HG03575 (cell line): ENCODE data around the gene CCDC85B.

Experiments used
- ATAC-seq: cut with Tn5 transposase; IDR thresholded peaks from one replicate; pipeline ENCODE4 v1.9.1; 2021; ENCODE audit not compliant: unreplicated experiment, insufficient number of reproducible peaks, low FRiP score; ENCODE audit errors: extremely low read depth

CCDC85B gene

DNA sequence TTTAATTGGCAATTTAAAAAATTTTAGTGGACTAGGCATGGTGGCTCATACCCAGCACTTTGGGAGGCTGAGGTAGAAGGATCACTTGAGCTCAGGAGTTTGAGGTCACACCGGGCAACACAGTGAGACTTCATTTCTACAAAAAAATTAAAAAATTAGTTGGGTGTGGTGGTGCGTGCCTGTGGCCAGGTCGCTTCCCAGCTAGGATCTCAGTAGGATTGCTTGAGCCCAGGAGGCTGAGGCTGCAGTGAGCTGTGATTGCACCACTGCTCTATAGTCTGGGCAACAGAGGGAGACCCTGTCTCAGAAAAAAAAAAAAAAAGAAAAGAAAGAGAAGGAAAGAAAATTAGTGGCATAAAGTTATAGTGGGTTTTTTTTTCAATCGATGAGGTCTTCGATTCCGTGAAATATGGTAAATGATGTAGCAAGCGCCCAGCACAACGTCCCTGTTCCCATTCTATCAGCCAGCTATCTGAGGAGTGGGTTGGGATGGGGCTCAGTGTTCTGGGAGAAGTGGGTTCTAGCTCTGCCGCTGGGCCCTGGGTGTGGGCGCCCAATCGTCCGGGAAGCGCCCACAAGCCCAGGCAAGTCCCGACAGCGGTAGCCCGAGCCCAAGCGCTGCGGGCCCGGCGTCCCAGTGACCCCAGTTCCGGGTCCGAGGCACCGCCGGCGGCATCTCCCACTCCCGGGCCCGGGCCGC lies 8.3 kb downstream of the CCDC85B start:
- ATAC-seq, result no peak

DNA sequence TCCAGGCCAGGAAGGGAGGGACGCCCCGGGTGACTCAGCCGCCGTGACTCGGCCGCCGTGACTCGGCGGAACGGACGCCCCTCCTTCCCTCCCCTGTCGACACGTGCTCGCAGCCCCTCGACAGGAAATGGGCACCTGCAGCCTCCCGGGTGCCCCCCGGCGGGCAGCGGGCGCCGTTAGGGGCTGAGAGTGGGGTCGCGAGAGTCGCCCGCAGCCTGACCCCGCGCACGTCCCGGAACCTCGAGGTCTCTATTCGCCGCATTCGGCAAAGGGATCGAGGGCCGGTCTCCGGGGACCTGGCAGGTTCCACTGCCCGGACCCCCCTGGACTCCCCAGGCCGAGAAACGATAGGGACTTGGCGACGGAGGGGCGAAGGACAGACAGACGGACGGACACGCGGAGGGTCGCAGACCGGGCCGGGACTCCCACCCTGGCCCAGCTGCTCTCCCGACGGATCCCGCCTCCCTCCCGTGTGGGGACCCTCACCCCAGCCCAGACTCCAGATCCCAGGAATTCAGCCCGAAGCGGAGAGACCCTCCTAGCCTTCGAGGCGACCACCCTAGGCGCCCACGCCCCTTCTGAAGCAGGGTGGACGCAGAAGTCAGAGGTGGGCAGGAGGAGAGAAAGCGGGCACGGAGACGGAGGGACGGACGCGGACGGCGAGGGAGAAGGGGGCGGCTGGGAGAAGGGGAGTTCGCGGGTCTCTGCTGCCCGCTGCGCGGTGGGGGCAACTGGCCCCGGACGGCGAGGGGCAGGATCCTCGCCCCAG lies 9.1 kb downstream of the CCDC85B start:
- no peak for ATAC-seq

DNA sequence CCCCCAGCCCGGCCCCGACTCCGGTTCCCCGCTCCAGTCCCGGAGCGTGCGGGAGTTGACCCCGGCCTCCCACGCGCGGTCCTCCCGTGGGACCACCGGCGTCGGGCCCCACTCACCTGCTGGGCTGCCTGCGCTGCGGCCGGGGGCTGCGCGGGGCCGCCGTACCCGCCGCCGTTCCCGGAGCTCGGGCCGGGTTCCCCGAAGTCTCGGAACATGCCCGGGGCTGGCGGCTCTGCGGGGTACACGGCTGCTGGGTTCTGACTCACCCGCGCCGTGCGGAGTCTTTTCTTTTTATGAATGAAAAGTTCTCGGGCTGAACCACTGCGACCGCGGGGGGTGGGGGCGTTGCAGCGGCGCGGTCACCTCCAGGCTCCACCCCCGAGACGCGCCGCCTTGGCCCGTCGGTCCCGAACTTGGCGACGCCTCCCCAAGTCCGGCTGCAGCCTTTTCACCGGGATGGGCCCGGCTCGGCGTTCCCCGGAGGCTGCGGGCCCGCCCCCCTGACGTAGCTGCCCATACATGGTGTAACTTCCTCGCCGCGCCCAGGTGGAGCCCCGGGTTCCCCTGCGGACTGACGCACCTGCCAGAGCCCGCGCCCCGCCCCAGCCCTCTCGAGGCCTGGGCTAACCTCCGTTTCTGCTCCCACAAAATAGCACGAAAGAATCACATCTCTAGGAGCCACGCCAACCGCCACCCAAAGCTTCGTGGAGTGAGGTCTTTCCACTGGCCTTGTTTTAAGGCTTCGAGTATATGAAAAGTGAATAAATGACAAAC lies 9.8 kb downstream of the CCDC85B start, which contains the start of gene FOSL1:
Gene FOSL1 (minus strand): TSS at position 264 of the 774 bp plus-strand sequence. CDS start 49 bp downstream, at position 215.
- no peak for ATAC-seq

DNA sequence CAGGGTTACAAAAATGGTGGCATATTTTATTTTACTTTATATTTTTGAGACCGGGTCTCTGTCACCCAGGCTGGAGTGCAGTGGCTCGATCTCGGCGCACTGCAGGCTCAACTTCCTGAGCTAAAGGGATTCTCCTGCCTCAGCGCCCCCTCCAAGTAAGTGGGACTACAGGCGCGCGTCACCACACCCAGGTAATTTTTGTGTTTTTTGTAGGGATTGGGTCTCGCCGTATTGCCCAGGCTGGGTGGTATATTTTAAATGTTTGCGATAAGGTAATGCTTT lies 10.4 kb downstream of the CCDC85B start:
- no peak for ATAC-seq

DNA sequence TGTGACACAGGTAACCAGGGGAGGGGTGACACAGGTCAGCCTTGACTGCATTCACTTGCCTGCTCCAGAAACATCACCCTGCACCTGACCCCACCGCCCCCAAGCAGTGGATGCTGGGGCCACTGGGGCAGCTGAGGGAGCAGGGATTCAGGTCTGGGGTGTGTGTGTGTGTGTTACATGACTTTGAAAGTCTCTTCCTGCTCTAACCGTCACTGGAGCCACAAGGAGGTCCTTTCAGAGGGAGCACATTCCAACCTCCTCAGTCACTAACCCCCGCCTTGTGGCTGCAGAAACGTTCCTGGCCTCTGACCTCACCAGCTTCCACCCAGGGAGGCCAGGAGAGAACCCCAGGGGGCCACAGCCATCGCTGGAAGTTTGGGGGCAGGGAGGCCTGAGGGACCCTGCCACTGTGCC lies 12.6 kb downstream of the CCDC85B start:
- ATAC-seq, result no peak

DNA sequence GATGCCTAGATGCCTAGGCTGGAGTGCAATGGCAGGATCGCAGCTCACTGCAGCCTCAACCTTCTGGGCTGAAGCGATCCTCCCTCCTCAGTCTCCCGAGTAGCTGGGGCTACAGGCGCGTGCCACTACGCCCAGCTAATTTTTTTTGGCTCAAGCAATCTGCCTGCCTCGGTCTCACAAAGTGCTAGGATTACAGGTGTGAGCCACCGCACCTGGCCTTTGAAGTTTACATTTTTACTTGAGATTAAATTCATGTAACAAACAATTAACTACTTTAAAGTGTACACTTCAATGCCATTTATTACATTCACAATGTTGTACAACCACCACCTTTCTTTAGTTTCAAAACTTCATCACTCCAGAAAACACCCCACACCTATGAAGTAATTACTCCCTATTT lies 13.2 kb downstream of the CCDC85B start:
- ATAC-seq, result no peak

DNA sequence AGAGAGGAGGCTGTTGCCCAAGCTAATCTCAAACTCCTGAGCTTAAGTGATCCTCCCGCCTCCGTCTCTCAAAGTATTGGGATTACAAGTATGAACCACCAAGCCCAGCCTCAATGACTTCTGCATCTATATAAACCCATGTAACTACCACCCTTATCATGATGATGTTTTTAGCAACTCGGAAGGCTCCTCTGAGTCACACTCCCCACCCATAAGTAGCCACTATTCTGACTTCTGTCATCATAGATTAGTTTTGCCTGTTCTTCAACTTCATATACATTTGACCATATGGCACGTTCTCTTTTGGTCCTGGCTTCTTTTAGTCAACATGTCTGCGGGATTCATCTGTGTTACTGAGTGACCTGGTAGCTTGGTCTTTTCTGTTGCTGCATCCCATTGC lies 16.1 kb downstream of the CCDC85B start:
- no peak for ATAC-seq

DNA sequence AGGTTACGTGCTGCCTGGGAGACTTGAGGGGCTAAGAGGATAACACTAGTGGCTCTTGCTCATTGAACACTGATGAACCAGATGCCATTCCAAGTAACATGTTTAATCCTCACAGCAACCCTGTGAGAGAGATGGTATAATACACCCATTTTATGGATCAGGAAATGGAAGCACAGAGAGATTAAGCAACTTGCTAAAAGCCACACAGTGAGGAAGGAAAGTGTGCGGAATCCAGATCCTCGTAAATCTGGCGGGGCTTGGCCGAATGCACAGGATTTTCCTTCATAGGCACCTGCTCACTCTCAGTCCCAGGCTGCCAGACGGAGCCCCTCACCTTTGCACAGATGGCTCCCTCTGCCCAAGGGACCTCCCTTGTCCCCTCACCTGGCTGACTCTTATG lies 17.4 kb downstream of the CCDC85B start:
- no peak for ATAC-seq

DNA sequence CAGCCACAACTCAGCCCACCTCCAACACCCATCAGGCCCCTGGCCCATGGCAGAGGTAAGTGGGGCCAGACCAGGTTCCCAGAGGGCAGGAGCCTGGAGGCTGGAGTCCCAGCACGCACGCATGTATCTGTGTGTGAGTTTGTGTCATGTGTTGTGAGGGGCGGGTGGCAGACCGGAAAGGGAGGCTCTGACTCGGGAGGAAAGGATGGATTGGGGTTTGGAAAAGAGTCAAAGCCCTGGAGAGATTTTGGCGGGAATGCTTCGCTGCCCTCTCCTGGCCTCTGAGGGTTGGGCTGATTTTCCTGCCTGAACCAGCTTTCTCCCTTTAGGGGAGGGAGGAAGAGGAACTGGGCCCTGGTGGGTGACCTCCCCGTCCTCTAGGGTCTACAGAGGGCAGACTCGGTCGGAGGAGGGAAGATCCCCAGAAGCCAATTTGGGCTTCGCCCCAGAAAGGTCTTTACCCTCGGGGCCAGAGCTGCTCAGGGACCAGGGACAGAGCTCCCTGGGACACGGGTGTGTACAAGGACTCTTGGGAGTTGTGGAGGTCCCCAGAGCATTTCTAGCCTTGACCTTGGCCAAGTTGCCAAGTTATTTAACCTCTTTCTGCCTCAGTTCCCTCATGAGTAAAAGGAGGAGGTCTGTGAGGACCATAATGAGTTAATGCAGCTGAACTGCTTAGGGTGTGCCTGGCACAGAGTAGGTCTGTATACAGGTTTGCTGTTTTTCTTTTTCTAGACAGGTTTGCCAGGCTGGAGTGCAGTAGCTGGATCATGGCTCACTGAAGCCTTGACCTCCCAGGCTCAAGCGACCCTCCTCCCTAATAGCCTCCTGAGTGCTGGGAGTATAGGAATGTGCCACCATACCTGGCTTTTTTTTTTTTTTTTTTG lies 21.5 kb downstream of the CCDC85B start:
- no peak for ATAC-seq

DNA sequence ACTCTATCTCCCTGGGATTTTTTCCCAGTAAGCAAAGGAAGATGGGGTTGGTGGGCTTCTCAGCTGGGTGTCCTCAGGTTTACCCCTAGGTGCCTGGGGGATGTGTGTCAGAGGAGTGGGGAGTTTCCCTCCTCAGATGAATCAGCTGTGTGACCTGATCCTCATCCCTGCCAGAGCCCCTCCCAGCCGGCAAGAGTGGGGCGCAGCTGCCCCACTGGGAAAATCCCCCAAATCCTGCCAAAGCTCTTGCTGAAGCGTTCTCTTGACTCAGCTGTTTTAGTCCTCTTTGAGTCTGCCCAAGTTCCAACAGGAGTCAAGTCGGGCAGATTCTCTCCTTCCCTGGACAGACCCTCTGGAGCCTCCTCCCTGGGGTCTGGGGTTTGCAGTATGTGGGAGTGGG lies 22.4 kb downstream of the CCDC85B start:
- ATAC-seq, result no peak

DNA sequence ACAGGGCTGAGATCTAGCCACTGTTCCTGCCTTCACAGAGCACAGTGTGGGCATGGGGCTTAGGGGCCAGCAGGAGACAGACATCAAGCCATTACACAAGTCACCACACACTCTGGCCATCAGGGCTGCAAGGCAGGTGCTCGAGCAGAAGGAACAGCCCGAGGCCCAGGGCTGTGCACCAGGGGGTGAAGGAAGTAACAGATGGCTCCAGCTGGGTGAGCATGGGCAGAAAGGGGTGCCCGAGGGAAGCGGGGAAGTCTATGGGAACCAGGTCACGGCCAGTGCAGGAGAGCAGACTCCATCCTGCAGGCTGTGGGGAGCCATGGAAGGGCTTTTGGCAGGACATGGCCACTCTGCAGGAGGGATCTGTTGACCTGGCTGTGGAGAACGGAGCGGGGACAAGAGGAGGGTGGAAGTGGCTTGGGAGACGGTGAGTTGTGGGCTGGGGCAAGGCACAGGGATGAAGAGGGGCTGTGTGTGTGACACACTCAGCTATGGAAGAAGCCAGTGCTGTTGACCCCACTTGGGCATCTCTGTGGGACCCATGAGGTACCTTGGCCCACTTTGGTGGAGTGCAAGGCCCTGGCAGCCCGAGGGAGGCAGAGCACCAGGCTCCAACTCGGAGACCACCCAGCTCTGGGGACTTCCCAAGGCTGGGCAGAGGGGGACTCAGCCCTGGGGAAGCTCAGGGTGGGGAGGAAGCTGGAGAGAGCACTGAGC lies 24.8 kb downstream of the CCDC85B start:
- ATAC-seq, result no peak

DNA sequence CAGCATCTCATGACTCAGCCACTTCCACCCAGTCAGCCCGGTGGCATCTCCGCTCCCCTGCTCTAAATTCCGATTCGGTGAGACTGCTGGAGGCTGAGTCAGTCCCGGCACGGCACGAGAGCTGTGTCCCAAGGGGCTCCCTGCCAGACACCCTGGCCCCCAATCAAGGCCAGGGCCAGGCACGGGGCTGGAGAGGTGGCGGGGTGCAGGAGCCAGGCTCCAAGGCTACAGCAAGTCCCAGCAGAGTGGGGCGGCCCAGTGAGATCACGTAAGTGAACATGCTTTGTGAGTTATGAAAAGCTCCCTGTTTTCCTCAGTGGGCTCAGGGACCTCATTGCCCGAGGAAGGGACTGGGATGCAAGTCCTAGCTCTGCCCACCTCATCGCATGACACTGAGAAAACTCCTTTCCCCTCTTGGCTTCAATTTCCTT lies 25.4 kb downstream of the CCDC85B start:
- ATAC-seq, result no peak

DNA sequence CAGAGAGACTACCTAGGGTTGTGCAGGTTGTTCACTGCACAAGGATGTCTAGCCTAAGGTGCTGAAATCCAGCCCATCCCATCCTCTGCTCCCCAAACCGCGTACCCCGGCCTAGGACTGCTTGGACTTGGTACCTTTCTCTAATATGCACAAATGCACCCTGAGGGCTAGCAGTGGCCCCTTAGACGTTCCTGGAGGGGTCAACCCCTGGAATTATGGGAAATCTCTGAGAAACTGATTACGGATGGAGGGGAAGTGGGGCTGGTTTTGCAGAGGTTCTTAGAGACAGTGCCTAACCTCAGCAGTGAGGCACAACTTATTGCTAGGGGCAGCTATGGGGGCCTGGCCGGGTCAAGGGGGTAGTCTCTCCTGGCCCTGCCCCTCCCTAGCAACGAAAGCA lies 25.9 kb downstream of the CCDC85B start:
- no peak for ATAC-seq

DNA sequence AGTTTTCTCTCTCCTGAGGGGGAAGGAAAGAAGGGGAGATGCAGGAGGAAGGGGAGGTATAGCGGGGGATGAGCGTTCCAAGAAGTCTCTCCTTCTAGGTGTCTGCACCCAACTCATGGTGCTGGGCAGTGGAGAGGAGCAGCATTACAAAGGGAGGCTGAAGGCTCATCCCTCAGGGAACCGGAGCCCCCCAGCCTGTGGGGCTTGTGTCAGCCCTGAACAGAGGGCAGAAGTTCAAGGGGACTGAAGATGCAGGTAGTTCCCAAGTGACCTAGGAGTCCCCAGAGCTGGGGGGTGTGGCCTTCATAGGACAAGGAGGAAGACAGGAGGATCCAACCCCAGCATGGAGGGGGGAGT lies 26.6 kb downstream of the CCDC85B start:
- ATAC-seq, result no peak

DNA sequence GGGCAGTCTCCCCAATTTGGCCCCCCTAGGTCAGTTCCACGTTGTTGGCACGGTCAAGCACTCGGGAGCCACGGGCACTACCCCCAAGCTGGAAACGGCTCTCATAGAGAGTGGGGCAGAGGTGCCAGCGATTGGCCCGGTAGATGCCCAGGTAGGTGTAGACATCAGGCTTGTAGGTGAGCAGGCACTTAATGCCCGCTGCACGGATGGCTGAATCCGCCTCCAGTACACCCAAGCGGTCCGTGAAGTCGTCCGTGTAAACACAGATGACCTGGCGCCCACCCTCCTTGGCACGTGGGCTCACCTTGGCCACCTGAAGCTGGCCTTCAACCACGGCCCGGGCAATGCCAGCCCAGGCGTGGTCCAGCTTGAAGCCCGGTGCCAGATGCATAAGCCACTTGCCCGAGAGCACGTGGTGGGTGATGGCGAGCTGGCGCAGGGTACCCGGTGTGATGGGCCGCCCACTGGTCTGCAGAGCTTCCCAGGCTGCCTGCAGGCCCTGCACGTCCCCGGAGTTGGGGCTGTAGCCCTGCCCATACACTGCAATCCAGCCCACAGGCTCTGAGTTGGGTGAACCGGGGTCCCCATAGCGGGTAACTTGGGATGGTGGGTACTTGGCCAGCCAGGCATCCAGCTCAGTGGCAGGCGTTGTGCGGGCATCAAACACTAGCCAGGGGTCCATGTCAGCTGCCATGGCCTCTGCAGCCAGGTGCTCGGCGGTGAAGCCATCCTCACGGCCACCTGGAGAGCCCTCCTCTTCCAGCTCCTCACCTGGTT lies 27.1 kb downstream of the CCDC85B start:
- ATAC-seq, result no peak

DNA sequence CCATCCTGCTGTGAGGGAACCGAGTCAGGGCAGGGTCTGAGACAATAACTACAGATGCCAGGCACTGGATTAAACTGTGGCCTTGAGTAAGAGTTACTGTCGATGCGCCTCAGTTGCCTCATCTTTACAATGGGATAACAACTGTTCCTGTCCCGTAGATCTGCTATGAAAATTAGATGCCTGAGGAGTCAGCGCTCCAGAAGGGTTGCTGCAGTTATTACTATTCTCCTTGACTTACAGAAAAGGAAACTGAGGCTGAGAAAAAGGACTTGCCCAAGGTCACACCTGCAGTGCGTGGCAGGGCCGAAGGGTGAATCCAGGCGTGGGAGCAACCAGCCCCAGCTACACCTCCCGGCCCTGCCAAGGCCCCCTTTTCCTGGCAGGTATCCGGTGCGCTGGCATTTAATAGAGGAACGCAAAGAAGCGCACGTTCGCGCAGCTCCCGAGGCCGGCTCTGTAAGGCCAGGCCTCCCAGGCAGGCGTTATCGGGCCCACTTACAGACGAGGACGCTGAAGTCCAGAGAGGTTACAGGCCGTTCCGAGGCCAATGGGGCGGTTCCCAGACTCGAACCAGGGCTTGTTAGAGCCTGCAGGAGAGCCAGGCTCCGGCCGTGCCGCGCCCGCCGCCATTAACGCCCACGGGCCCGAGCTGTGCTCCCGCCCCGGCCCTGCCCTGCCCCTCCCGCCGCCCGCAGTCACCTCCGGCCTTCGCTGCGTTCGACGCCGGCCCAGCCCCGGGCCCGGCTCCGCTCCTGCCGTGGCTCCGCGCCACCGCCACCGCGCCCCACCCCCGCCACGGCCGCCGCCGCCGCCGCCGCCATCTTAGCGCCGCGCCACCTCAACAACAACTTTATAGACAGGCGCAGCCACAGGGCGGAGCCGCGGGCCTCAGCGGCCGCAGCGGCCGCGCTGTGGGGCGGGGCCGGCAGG lies 28.0 kb downstream of the CCDC85B start, which contains the start of gene C11orf68:
Gene C11orf68 (minus strand): TSS at position 852 of the 930 bp plus-strand sequence. CDS start 31 bp downstream, at position 821.
- ATAC-seq, result no peak

DNA sequence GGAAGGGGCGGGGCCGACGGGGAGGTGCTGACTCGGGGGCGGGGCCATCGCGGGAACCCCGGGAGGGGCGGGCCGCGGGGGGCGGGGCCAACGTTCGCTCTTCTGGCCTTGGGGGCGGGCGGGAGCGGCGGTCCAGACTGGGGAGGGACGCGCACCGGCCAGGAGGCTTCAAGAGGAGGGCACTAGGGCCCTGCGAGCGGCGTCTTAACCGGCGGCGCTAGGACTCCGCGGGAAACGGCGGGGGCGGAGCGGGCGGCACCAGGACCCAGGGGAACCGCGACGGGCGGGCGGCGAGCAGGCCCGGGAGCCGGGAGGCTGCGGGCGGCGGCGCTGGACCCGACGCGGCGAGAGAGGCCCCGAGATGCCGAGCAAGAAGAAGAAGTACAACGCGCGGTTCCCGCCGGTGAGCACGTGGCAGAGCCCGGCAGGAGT lies 28.7 kb downstream of the CCDC85B start, which contains the start of gene DRAP1:
Gene DRAP1 (plus strand): TSS at position 286 of the 432 bp plus-strand sequence. CDS start 76 bp downstream, at position 362.
- no peak for ATAC-seq
